Measurements from ENCODE around the gene SOCS7.
A peak's percentile ranks its signal among the peaks of the same experiment; 100 is the strongest.

Gene SOCS7

GRCh38 chr17:38351412-38352222 lies at the start of gene SOCS7:
TSS of gene SOCS7 (plus strand) at chr17:38351844. CDS start at chr17:38352053, 209 bp downstream.
- DNase-seq: peak; percentile 98

- no peak for DNase-seq
Observed at GRCh38 chr17:38315497-38315896, 36.1 kb upstream of the SOCS7 start.

- DNase-seq: no peak
Observed at GRCh38 chr17:38317081-38317480, 34.6 kb upstream of the SOCS7 start.

GRCh38 chr17:38320482-38320881 lies 31.2 kb upstream of the SOCS7 start:
- no peak for DNase-seq

- DNase-seq: peak; percentile 90
Observed at GRCh38 chr17:38322156-38322779, 29.4 kb upstream of the SOCS7 start.

- DNase-seq: no peak
Observed at GRCh38 chr17:38322897-38323296, 28.7 kb upstream of the SOCS7 start.

- no peak for DNase-seq
Observed at GRCh38 chr17:38324141-38324697, 27.4 kb upstream of the SOCS7 start.

- DNase-seq: no peak
Observed at GRCh38 chr17:38324772-38325171, 26.9 kb upstream of the SOCS7 start.

- DNase-seq: no peak
Observed at GRCh38 chr17:38325221-38325851, 26.3 kb upstream of the SOCS7 start.

- no peak for DNase-seq
Observed at GRCh38 chr17:38326996-38327792, 24.4 kb upstream of the SOCS7 start.

GRCh38 chr17:38327936-38328335 lies 23.7 kb upstream of the SOCS7 start:
- no peak for DNase-seq

- no peak for DNase-seq
Observed at GRCh38 chr17:38328620-38329019, 23.0 kb upstream of the SOCS7 start.

- no peak for DNase-seq
Observed at GRCh38 chr17:38329284-38329683, 22.4 kb upstream of the SOCS7 start.

GRCh38 chr17:38329808-38330730 lies 21.6 kb upstream of the SOCS7 start:
- no peak for DNase-seq

GRCh38 chr17:38330941-38331411 lies 20.7 kb upstream of the SOCS7 start:
- DNase-seq: no peak

GRCh38 chr17:38332735-38333134 lies 18.9 kb upstream of the SOCS7 start:
- DNase-seq: no peak

GRCh38 chr17:38333635-38334295 lies 17.9 kb upstream of the SOCS7 start:
- peak; percentile 89 for DNase-seq

GRCh38 chr17:38334480-38335364 lies 16.9 kb upstream of the SOCS7 start:
- DNase-seq: no peak

- no peak for DNase-seq
Observed at GRCh38 chr17:38336838-38337237, 14.8 kb upstream of the SOCS7 start.

- DNase-seq: no peak
Observed at GRCh38 chr17:38338053-38338452, 13.6 kb upstream of the SOCS7 start.

All from activated CD8-positive, alpha-beta memory T cell treated with anti-CD3 and anti-CD28 coated beads, Interleukin-2, amount 50 U/mL, for 48 hours (primary cell).